ENCODE results near the gene CCR4. TPM values are rescaled to one million over a fixed set of nuclear protein-coding genes. Genes with fewer than 3 reads are reported as not detected.
A peak's percentile ranks its signal among the peaks of the same experiment; 100 is the strongest.
"Not testable (repeated sequence)": the region's sequence is repeated elsewhere in the genome, so short reads cannot be mapped to it uniquely, and the experiment has no call there.

CCR4 gene
- total RNA-seq (2022) (not detected in 2 replicates), Bru-seq, nascent RNA (not detected), BruChase-seq, experiment 1, labeled RNA remaining after a 6-hour chase (not detected), BruChase-seq, experiment 2, labeled RNA remaining after a 2-hour chase (percentile 14 among the genes with signal in this experiment)
- long read RNA-seq = 0 reads

DNA sequence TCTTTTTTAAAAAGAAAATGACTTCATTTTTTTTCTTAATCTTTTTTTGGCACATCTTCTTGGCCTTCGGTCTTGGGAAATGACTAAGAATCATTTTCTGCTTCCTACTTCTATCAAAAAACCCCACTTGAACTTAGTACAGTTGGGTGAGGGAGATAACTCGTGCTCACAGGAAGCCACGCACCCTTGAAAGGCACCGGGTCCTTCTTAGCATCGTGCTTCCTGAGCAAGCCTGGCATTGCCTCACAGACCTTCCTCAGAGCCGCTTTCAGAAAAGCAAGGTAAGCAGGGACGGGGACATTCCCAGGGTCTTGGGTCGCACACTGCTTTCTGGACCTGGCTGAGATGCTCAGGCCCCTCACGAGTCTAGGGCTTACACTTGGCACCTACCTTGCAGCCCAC is at the start of gene CCR4:
Gene CCR4 (plus strand): TSS at position 235 of the 402 bp plus-strand sequence. CDS start 1,779 bp downstream, outside the sequence.
- Mint-ChIP-seq H3K27ac (ENCODE audit: low read depth, unreplicated experiment) (no peak within 1 kb of the TSS), H3K4me1 (ENCODE audit: insufficient read depth, unreplicated experiment) (no peaks in the 10 kb centered on the region), H3K9me3 (ENCODE audit: unreplicated experiment) (no peaks in the 10 kb centered on the region), H3K4me3 (ENCODE audit: unreplicated experiment) (no peak within 1 kb of the TSS), H3K36me3 (ENCODE audit: insufficient read depth, unreplicated experiment) (no peaks in the 10 kb centered on the region), H3K27me3 (ENCODE audit: insufficient read depth, unreplicated experiment) (no peaks in the 10 kb centered on the region)
- intact Hi-C loops (cut with micrococcal nuclease) = no loop called here
- POLR2A ChIA-PET = no interaction called here
- no TSS peak for BruUV-seq (replicated peaks)
- DNase-seq (ENCODE audit: unreplicated experiment) = no peak
- TF ChIP-seq, protein P1, sequence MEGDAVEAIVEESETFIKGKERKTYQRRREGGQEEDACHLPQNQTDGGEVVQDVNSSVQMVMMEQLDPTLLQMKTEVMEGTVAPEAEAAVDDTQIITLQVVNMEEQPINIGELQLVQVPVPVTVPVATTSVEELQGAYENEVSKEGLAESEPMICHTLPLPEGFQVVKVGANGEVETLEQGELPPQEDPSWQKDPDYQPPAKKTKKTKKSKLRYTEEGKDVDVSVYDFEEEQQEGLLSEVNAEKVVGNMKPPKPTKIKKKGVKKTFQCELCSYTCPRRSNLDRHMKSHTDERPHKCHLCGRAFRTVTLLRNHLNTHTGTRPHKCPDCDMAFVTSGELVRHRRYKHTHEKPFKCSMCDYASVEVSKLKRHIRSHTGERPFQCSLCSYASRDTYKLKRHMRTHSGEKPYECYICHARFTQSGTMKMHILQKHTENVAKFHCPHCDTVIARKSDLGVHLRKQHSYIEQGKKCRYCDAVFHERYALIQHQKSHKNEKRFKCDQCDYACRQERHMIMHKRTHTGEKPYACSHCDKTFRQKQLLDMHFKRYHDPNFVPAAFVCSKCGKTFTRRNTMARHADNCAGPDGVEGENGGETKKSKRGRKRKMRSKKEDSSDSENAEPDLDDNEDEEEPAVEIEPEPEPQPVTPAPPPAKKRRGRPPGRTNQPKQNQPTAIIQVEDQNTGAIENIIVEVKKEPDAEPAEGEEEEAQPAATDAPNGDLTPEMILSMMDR (IDR thresholded peaks at IDR 0.05; ENCODE audit: unreplicated experiment) = no peak
- CTCF ChIA-PET = interaction anchor here (5.4 kb wide), 1 partner anchor 122 kb away, joined by 86 read pairs; no protein-coding TSS in a partner anchor

DNA sequence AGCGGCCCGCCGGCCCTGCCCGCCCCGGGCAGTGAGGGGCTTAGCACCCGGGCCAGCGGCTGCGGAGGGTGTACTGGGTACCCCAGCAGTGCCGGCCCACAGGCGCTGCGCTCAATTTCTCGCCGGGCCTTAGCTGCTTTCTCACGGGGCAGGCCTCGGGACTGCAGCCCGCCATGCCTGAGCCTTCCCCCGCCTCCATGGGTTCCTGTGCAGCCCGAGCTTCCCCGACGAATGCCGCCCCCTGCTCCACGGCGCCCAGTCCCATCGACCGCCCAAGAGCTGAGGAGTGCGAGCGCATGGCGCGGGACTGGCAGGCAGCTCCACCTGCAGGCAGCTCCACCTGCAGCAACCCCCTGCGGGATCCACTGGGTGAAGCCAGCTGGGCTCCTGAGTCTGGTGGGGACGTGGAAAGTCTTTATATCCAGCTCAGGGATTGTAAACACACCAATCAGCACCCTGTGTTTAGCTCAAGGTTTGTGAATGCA is 48.5 kb upstream of the CCR4 start:
- POLR2A ChIA-PET = interaction anchor here (0.6 to 1.1 kb wide), 2 partner anchors 18 to 991 kb away, joined by 3 to 4 read pairs; no protein-coding TSS in a partner anchor
- H3K4me3 Mint-ChIP-seq (ENCODE audit: unreplicated experiment); H3K27me3 Mint-ChIP-seq (ENCODE audit: insufficient read depth, unreplicated experiment); H3K9me3 Mint-ChIP-seq (ENCODE audit: unreplicated experiment); CTCF ChIA-PET; DNase-seq (ENCODE audit: unreplicated experiment); H3K27ac Mint-ChIP-seq (ENCODE audit: low read depth, unreplicated experiment); BruUV-seq (replicated peaks); intact Hi-C loops (cut with micrococcal nuclease); H3K36me3 Mint-ChIP-seq (ENCODE audit: insufficient read depth, unreplicated experiment): not testable (repeated sequence)
- H3K4me1 Mint-ChIP-seq (ENCODE audit: insufficient read depth, unreplicated experiment) = peaks cover 13% of the 10 kb centered on the region

DNA sequence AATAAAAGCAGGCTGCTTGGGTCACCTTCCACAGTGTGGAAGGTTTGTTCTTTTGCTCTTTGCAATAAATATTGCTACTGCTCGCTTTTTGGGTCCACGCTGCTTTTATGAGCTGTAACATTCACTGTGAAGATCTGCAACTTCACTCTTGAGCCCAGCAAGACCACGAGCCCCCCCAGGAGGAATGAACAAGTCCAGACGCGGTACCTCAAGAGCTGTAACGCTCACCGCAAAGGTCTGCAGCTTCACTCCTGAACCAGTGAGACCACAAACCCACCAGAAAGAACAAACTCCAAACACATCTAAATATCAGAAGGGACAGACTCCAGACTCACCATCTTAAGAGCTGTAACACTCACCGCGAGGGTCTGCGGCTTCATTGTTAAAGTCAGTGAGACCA is 47.5 kb upstream of the CCR4 start:
- Mint-ChIP-seq H3K36me3 (ENCODE audit: insufficient read depth, unreplicated experiment) (no peaks in the 10 kb centered on the region), H3K27ac (ENCODE audit: low read depth, unreplicated experiment) (no peak overlapping the region), H3K4me3 (ENCODE audit: unreplicated experiment) (no peak overlapping the region), H3K27me3 (ENCODE audit: insufficient read depth, unreplicated experiment) (no peaks in the 10 kb centered on the region), H3K4me1 (ENCODE audit: insufficient read depth, unreplicated experiment) (peaks cover 9% of the 10 kb centered on the region), H3K9me3 (ENCODE audit: unreplicated experiment) (no peaks in the 10 kb centered on the region)
- no peak for DNase-seq (ENCODE audit: unreplicated experiment)
- CTCF ChIA-PET = no interaction called here
- TF ChIP-seq, protein P1 (IDR thresholded peaks at IDR 0.05; ENCODE audit: unreplicated experiment) = no peak
- intact Hi-C loops (cut with micrococcal nuclease) = no loop called here
- BruUV-seq (replicated peaks) = no TSS peak
- POLR2A ChIA-PET = interaction anchor here (1.1 kb wide), 1 partner anchor 19 kb away, joined by 4 read pairs; no protein-coding TSS in a partner anchor

DNA sequence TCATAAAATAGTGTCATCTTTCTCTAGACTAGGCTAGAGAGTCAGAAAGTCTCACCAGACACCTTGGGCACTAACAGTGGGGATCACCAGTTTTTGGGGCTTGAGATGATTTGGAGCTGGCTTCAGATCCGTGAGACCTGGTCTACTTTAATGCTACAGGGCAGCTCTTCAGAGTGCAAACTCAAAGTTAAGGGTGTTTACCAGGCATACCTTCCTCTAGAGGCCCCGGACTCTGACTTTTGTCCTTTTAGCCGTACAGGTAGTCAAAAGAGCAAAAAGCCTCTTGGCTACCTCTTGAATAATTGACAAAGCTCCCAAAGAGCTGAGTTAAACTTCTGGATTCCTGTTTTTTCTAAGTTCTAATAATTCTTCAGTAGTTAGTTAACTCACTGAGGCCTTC is 41.4 kb upstream of the CCR4 start:
- Mint-ChIP-seq H3K4me3 (ENCODE audit: unreplicated experiment) (no peak overlapping the region), H3K4me1 (ENCODE audit: insufficient read depth, unreplicated experiment) (peaks cover 13% of the 10 kb centered on the region), H3K27ac (ENCODE audit: low read depth, unreplicated experiment) (no peak overlapping the region), H3K9me3 (ENCODE audit: unreplicated experiment) (no peaks in the 10 kb centered on the region), H3K36me3 (ENCODE audit: insufficient read depth, unreplicated experiment) (no peaks in the 10 kb centered on the region), H3K27me3 (ENCODE audit: insufficient read depth, unreplicated experiment) (no peaks in the 10 kb centered on the region)
- intact Hi-C loops (cut with micrococcal nuclease) = no loop called here
- ChIA-PET POLR2A (no interaction called here), CTCF (interaction anchor here (0.6 to 1.6 kb wide), 5 partner anchors 12 to 164 kb away, joined by 3 to 4 read pairs (median 3); no protein-coding TSS in a partner anchor)
- TF ChIP-seq, protein P1 (IDR thresholded peaks at IDR 0.05; ENCODE audit: unreplicated experiment) = no peak
- DNase-seq (ENCODE audit: unreplicated experiment) = no peak
- no TSS peak for BruUV-seq (replicated peaks)

All from MCF 10A (cell line).